Tibial artery (tissue), 4 donors: Measurements from ENCODE around the gene SPATA9.

ENCODE experiments used
- DNase-seq, 2 donors: peaks; one replicate each; pipeline ENCODE4 v3.0.0-alpha.2; 2019
- H3K27ac ChIP-seq, 2 donors: fragments of 200-600 bp; sonication (generic) in 1 of 2; 1 replicate in 1 of 2; 2 replicates in 1 of 2; pipeline ENCODE4 v1.5.1; 2018 to 2019; ENCODE audit warnings: mild to moderate bottlenecking in 1 of 2
- H3K27me3 ChIP-seq, 2 donors: fragments of 200-600 bp; sonication (generic) in 1 of 2; one replicate each; pipeline versions ENCODE4 v1.5.1 to v1.6.0; 2016 to 2019
- H3K36me3 ChIP-seq, 3 donors: fragments of 200-600 bp; sonication (generic) in 2 of 3; one replicate each; pipeline ENCODE4 v1.5.1; 2016 to 2019; ENCODE audit warnings: mild to moderate bottlenecking in 2 of 3
- H3K4me1 ChIP-seq, 4 donors: fragments of 200-600 bp; sonication (generic) in 2 of 4; 1 replicate in 3 of 4; 2 replicates in 1 of 4; pipeline ENCODE4 v1.5.1; 2016 to 2019
- H3K4me3 ChIP-seq, 2 donors: fragments of 200-600 bp; sonication (generic) in 1 of 2; 1 replicate in 1 of 2; 2 replicates in 1 of 2; pipeline ENCODE4 v1.5.1; 2018 to 2019; ENCODE audit warnings: mild to moderate bottlenecking in 2 of 2
- H3K9me3 ChIP-seq, 3 donors: fragments of 200-600 bp; sonication (generic) in 1 of 3; one replicate each; pipeline ENCODE4 v1.5.1; 2016 to 2019
- intact Hi-C: fragments of 100-400 bp; cut with DNase I; formaldehyde crosslinking; loops from one replicate; pipeline ENCODE4 v1.15.0; 2023; ENCODE audit warnings: low total_unique reads
- TF ChIP-seq, protein P1 (sequence below), 2 experiments: fragments of 200-600 bp in 1 of 2; fragments of 450-650 bp in 1 of 2; IDR thresholded peaks; one replicate each; pipeline ENCODE4 v1.5.1; 2017 to 2019; ENCODE audit warnings: antibody characterized with exemption in 2 of 2, mild to moderate bottlenecking in 1 of 2, moderate library complexity in 1 of 2

Gene SPATA9

DNA sequence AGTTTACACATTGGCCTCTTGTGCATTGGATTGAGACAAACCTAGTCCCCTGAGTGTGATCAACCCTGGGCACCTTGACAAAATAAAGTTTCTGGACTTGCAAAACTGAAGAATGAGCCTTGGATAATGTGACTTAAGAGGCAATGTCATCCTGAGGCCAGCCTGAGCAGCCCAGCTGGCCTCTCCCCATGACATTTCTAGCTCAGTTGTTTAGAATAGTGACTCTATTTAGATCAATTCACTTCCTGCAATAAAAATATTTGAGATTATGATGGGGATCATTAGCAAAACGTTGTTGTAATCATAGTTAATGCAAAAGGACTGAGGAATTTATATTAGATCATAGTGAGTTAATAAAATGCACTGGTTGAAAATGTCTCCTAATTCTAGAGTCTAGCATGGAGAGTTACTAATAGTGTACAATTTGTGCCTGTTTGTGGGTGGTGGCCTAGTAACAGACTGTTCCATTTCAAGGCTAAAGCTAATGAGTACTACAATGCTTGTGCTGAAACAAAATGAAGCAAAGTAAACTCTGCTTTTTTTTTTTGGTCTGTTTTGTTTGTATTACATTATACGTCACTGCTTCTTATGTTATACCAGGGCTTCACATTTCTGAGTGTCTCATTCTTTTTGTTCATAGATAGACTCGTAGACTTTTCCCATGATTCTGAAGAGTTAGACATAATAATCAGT is 37.4 kb upstream of the SPATA9 start:
- intact Hi-C loops: no loop called here
- TF ChIP-seq, protein P1, sequence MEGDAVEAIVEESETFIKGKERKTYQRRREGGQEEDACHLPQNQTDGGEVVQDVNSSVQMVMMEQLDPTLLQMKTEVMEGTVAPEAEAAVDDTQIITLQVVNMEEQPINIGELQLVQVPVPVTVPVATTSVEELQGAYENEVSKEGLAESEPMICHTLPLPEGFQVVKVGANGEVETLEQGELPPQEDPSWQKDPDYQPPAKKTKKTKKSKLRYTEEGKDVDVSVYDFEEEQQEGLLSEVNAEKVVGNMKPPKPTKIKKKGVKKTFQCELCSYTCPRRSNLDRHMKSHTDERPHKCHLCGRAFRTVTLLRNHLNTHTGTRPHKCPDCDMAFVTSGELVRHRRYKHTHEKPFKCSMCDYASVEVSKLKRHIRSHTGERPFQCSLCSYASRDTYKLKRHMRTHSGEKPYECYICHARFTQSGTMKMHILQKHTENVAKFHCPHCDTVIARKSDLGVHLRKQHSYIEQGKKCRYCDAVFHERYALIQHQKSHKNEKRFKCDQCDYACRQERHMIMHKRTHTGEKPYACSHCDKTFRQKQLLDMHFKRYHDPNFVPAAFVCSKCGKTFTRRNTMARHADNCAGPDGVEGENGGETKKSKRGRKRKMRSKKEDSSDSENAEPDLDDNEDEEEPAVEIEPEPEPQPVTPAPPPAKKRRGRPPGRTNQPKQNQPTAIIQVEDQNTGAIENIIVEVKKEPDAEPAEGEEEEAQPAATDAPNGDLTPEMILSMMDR (IDR thresholded peaks at IDR 0.05): no peak
- no peak overlapping the region for H3K4me3 ChIP-seq
- no peaks in the 10 kb centered on the region for H3K9me3 ChIP-seq
- DNase-seq: peak in 1 of 2 donors; percentile 43
- peaks cover 0 to 13% (median 0%) of the 10 kb centered on the region in 4 donors for H3K4me1 ChIP-seq
- H3K27me3 ChIP-seq: no peaks in the 10 kb centered on the region
- H3K36me3 ChIP-seq: no peaks in the 10 kb centered on the region
- no peak overlapping the region for H3K27ac ChIP-seq

DNA sequence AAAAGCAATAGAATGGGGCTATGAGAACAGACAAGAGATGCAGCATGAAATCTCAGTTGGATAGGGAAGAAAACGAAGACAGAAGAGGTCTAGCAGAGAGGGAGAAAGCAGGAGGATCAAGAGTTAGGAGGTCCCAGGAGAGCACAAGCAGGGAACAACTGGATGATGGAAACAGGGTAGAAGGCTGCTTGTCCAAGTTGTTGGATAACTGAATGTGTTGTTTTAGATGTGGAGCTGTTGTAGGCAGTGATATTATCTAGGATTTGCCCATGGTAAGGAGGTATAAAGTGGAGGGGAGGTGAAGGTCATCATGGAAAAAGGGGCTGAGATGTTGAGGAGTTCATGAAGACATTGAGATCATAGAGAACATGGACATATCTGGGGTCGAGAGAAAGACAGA is 35.9 kb upstream of the SPATA9 start:
- TF ChIP-seq, protein P1 (IDR thresholded peaks at IDR 0.05): no peak
- H3K36me3 ChIP-seq: no peaks in the 10 kb centered on the region
- intact Hi-C loops: no loop called here
- H3K4me1 ChIP-seq: peaks cover 0 to 4% (median 0%) of the 10 kb centered on the region in 4 donors
- H3K27ac ChIP-seq: no peak overlapping the region
- no peak overlapping the region for H3K4me3 ChIP-seq
- no peaks in the 10 kb centered on the region for H3K9me3 ChIP-seq
- no peak for DNase-seq
- no peaks in the 10 kb centered on the region for H3K27me3 ChIP-seq

DNA sequence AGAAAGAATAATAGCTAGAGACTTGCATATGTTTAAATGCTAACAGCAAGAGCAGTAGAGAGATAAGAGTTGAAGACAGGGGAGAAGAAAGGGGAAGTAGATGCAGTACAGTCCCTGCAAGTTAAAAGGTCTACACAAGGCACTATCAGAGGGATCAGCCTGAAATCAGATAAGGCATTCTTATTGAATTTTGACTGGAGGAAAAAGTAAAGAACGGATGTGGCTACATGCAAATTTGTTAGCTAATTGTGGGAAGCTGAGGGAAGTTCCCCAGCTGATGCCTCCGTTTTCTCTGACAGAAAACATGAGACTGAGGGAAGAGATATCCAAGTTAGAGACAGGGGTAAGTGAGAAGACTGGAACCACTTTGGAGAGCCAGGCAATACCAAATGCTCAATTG is 35.4 kb upstream of the SPATA9 start:
- no peak overlapping the region for H3K4me3 ChIP-seq
- TF ChIP-seq, protein P1 (IDR thresholded peaks at IDR 0.05): no peak
- intact Hi-C loops: no loop called here
- H3K27ac ChIP-seq: no peak overlapping the region
- no peaks in the 10 kb centered on the region for H3K4me1 ChIP-seq
- H3K27me3 ChIP-seq: no peaks in the 10 kb centered on the region
- DNase-seq: no peak
- no peaks in the 10 kb centered on the region for H3K36me3 ChIP-seq
- no peaks in the 10 kb centered on the region for H3K9me3 ChIP-seq

DNA sequence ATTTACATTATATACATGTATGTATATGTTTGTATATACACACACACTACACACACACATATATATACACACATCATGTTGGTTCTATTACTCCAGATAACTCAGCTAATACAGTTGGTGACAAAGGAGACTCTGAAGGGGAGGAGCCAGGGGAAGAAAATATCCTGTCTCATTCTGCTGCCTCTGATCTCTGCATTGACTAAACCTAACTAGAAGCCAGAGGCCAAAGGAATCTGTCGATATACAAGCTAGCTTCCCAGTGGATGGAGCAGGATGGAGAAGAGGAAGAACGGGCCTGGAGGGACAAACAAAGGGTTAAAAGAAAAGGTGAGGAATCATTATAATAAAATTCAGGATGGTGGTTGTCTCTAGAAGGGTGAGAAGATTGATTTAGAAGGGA is 34.6 kb upstream of the SPATA9 start:
- no peaks in the 10 kb centered on the region for H3K4me1 ChIP-seq
- intact Hi-C loops: no loop called here
- H3K27ac ChIP-seq: no peak overlapping the region
- H3K27me3 ChIP-seq: no peaks in the 10 kb centered on the region
- no peak for DNase-seq
- no peaks in the 10 kb centered on the region for H3K9me3 ChIP-seq
- H3K4me3 ChIP-seq: no peak overlapping the region
- no peaks in the 10 kb centered on the region for H3K36me3 ChIP-seq
- TF ChIP-seq, protein P1 (IDR thresholded peaks at IDR 0.05): no peak

DNA sequence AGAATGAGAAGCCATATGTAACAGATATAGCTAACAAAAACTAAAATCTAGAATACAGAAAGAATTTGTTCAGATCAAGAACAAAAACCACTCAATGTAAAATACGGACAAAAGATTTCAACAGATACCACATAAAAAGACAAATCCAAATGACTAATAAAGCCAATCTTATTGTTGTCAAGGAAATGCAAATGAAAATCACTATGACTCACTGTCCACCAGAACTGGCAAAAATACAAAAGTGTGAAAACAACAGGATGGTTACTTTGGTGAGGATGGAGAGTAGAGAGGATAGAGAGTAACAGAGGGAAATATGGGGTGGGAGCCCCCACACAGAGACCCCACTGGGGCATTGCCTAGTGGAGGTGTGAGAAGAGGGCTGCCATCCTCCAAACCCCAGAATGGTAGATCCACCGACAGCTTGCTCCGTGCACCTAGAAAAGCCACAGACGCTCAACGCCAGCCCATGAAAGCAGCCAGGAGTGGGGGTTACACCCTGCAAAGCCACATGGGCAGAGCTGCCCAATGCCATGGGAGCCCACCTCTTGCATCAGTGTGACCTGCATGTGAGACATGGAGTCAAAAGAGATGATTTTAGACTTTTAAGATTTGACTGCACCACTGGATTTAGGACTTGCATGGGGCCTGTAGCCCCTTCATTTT is 33.1 kb upstream of the SPATA9 start:
- intact Hi-C loops: no loop called here

More for the DNA sequence above, 33.1 kb upstream of the SPATA9 start:
- Histone ChIP-seq H3K9me3 (no peaks in the 10 kb centered on the region), H3K27me3 (no peaks in the 10 kb centered on the region), H3K4me3 (no peak overlapping the region), H3K36me3 (no peaks in the 10 kb centered on the region), H3K4me1 (peaks cover 0 to 2% (median 0%) of the 10 kb centered on the region in 4 donors), H3K27ac (no peak overlapping the region)
- DNase-seq: no peak
- TF ChIP-seq, protein P1 (IDR thresholded peaks at IDR 0.05): no peak
